MM.1S (cell line): Measurements from ENCODE around the gene SPAG16.

ENCODE experiments used
- DNase-seq: peaks from one replicate; pipeline ENCODE4 v3.0.0-alpha.2; 2015
- H2AFZ ChIP-seq: fragments of 300-600 bp; sonication (generic); 2 replicates; pipeline ENCODE4 v1.6.0; 2016; ENCODE audit warnings: antibody characterized with exemption, low read length
- H3F3A ChIP-seq: fragments of 300-600 bp; sonication (generic); 2 replicates; pipeline ENCODE4 v1.6.1; 2016; ENCODE audit warnings: mild to moderate bottlenecking, antibody characterized with exemption, low read length, moderate library complexity, mixed read lengths; ENCODE audit not compliant: insufficient read depth
- H3K27ac ChIP-seq: fragments of 300-600 bp; sonication (generic); 2 replicates; pipeline ENCODE4 v1.5.1; 2016; ENCODE audit warnings: mild to moderate bottlenecking, low read length
- H3K27me3 ChIP-seq: fragments of 300-600 bp; sonication (generic); replicated peaks from 2 replicates; pipeline ENCODE4 v1.6.0; 2016; ENCODE audit warnings: low read length; ENCODE audit not compliant: insufficient read depth
- H3K36me3 ChIP-seq: fragments of 300-600 bp; sonication (generic); replicated peaks from 2 replicates; pipeline ENCODE4 v1.6.1; 2016; ENCODE audit warnings: mild to moderate bottlenecking, low read length, mixed read lengths; ENCODE audit not compliant: insufficient read depth
- H3K4me1 ChIP-seq: fragments of 300-600 bp; sonication (generic); 2 replicates; pipeline ENCODE4 v1.6.1; 2016; ENCODE audit warnings: low read length, mixed read lengths
- H3K4me2 ChIP-seq: fragments of 300-600 bp; sonication (generic); 2 replicates; pipeline ENCODE4 v1.6.0; 2016; ENCODE audit warnings: low read depth, low read length
- H3K4me3 ChIP-seq: fragments of 300-600 bp; sonication (generic); 2 replicates; pipeline ENCODE4 v1.5.1; 2016; ENCODE audit warnings: low read length, mixed read lengths
- H3K79me2 ChIP-seq: fragments of 300-600 bp; sonication (generic); 2 replicates; pipeline ENCODE4 v1.6.1; 2016; ENCODE audit warnings: mixed run types, low read length, mixed read lengths
- H3K9ac ChIP-seq: fragments of 300-600 bp; sonication (generic); 2 replicates; pipeline ENCODE4 v1.6.1; 2016; ENCODE audit warnings: low read length, mixed read lengths
- H3K9me2 ChIP-seq: fragments of 300-600 bp; sonication (generic); replicated peaks from 2 replicates; pipeline ENCODE4 v1.6.1; 2016; ENCODE audit warnings: mild to moderate bottlenecking, low read length, mixed read lengths; ENCODE audit not compliant: insufficient read depth
- H3K9me3 ChIP-seq: fragments of 300-600 bp; sonication (generic); replicated peaks from 2 replicates; pipeline ENCODE4 v1.6.1; 2016; ENCODE audit warnings: mild to moderate bottlenecking, low read length, mixed read lengths; ENCODE audit not compliant: insufficient read depth
- H4K20me1 ChIP-seq: fragments of 300-600 bp; sonication (generic); 2 replicates; pipeline ENCODE4 v1.6.1; 2016; ENCODE audit warnings: mild to moderate bottlenecking, low read length, moderate library complexity, mixed read lengths; ENCODE audit not compliant: insufficient read depth
- EZH2 ChIP-seq: fragments of 300-600 bp; sonication (generic); optimal IDR thresholded peaks from 2 replicates; pipeline ENCODE3; 2017; ENCODE audit warnings: low read depth, mild to moderate bottlenecking, antibody characterized with exemption, low read length, mixed read lengths
- EZH2phosphoT487 ChIP-seq: fragments of 300-600 bp; sonication (generic); IDR thresholded peaks from 2 replicates; pipeline ENCODE4 v1.6.1; 2018; ENCODE audit warnings: antibody characterized with exemption, low read length
- TF ChIP-seq, protein P1 (sequence below): fragments of 300-600 bp; sonication (generic); IDR thresholded peaks from 2 replicates; pipeline ENCODE4 v1.5.1; 2016; ENCODE audit warnings: antibody characterized with exemption, low read length, mixed read lengths

Gene SPAG16

DNA sequence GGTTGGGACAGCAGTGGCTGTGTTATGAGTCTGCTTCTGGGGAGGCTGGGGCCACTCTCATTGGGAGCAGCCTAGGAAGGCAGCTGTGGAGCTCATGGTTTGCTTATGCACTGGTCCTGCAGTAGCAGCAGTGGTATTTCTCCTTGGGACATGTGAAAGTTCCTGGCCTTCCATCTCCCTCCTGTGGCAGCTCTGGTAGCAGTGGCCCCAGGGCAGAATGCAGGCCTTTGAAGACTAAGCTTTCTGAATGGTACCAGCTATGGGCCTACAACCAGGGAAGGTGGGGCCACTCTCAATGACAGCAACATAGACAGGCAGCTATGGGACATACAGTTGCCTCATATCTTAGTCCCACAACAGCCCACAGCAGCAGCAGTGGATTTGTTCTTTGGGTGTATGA is 1009.3 kb downstream of the SPAG16 start:
- TF ChIP-seq, protein P1, sequence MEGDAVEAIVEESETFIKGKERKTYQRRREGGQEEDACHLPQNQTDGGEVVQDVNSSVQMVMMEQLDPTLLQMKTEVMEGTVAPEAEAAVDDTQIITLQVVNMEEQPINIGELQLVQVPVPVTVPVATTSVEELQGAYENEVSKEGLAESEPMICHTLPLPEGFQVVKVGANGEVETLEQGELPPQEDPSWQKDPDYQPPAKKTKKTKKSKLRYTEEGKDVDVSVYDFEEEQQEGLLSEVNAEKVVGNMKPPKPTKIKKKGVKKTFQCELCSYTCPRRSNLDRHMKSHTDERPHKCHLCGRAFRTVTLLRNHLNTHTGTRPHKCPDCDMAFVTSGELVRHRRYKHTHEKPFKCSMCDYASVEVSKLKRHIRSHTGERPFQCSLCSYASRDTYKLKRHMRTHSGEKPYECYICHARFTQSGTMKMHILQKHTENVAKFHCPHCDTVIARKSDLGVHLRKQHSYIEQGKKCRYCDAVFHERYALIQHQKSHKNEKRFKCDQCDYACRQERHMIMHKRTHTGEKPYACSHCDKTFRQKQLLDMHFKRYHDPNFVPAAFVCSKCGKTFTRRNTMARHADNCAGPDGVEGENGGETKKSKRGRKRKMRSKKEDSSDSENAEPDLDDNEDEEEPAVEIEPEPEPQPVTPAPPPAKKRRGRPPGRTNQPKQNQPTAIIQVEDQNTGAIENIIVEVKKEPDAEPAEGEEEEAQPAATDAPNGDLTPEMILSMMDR, result no peak
- no peak for TF ChIP-seq EZH2phosphoT487
- TF ChIP-seq EZH2, result no peak
- Histone ChIP-seq H3F3A (no peaks in the 10 kb centered on the region), H3K27me3 (no peaks in the 10 kb centered on the region), H3K27ac (no peak overlapping the region), H3K79me2 (no peaks in the 10 kb centered on the region), H3K9me3 (no peaks in the 10 kb centered on the region), H2AFZ (no peak overlapping the region), H3K4me1 (no peaks in the 10 kb centered on the region), H4K20me1 (no peaks in the 10 kb centered on the region), H3K9me2 (no peaks in the 10 kb centered on the region), H3K4me3 (no peak overlapping the region), H3K36me3 (no peaks in the 10 kb centered on the region), H3K9ac (no peak overlapping the region), H3K4me2 (no peak overlapping the region)
- DNase-seq, result no peak

DNA sequence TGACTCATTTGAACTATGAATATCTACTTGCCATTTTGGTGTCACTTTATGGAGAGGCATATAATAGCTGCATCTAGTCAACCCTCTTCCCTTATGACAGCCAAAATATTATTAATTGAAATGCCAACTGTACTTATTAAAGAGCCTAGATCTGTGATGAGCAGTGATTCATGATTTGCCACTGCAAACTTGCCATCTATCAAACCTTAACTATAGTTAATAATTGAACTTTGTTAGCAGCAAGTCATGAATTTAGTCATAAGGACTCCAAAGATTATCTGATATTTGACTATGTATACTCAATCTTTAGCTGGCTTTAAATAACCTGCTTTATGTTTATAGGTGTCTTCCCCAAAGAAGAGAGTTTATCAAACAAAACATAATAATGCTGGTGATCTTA is 1010.2 kb downstream of the SPAG16 start:
- Histone ChIP-seq H3K4me3 (no peak overlapping the region), H3F3A (no peaks in the 10 kb centered on the region), H2AFZ (no peak overlapping the region), H3K9me2 (no peaks in the 10 kb centered on the region), H3K36me3 (no peaks in the 10 kb centered on the region), H3K9ac (no peak overlapping the region), H3K27me3 (no peaks in the 10 kb centered on the region), H3K9me3 (no peaks in the 10 kb centered on the region), H3K4me2 (no peak overlapping the region), H3K4me1 (no peaks in the 10 kb centered on the region), H3K79me2 (no peaks in the 10 kb centered on the region), H4K20me1 (no peaks in the 10 kb centered on the region), H3K27ac (no peak overlapping the region)
- TF ChIP-seq EZH2, result no peak
- TF ChIP-seq, protein P1, result no peak
- TF ChIP-seq EZH2phosphoT487, result no peak
- DNase-seq, result no peak

DNA sequence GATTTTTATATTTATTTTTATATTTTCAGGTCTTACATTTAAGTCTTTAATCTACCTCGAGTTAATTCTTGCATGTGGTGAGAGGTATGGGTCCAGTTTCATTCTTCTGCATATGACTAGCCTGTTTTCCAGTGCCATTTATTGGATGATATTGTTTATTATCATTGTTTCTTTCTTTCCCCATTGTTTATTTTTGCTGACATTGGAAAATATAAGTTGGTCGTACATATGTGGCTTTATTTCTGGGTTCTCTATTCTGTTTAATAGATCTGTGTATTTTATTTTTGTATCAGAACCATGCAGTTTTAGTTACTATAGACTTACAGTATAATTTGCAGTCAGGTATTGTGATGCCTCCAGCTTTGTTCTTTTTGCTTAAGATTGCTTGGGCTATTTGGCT is 1013.2 kb downstream of the SPAG16 start:
- TF ChIP-seq, protein P1, result no peak
- no peak for TF ChIP-seq EZH2
- TF ChIP-seq EZH2phosphoT487, result no peak
- H3K9me3 ChIP-seq, result no peaks in the 10 kb centered on the region
- no peaks in the 10 kb centered on the region for H3K27me3 ChIP-seq

More for the DNA sequence above, 1013.2 kb downstream of the SPAG16 start:
- no peaks in the 10 kb centered on the region for H3K9me2 ChIP-seq
- no peaks in the 10 kb centered on the region for H3F3A ChIP-seq
- H2AFZ ChIP-seq, result no peak overlapping the region
- DNase-seq, result no peak
- no peak overlapping the region for H3K9ac ChIP-seq
- no peaks in the 10 kb centered on the region for H3K4me1 ChIP-seq
- no peak overlapping the region for H3K27ac ChIP-seq
- no peaks in the 10 kb centered on the region for H3K79me2 ChIP-seq
- no peaks in the 10 kb centered on the region for H4K20me1 ChIP-seq
- no peaks in the 10 kb centered on the region for H3K36me3 ChIP-seq
- H3K4me3 ChIP-seq, result no peak overlapping the region
- no peak overlapping the region for H3K4me2 ChIP-seq
